SH-SY5Y (cell line): ENCODE data around the gene OPCML.

Experiments used
- GATA2 ChIP-seq: IDR thresholded peaks from 2 replicates; pipeline ENCODE4 v1.6.1; 2011; ENCODE audit warnings: mild to moderate bottlenecking, low read depth, low read length
- GATA3 ChIP-seq: IDR thresholded peaks from 2 replicates; pipeline ENCODE4 v1.6.1; 2011; ENCODE audit warnings: low read depth, mild to moderate bottlenecking, low read length, moderate library complexity

GRCh38 chr11:133291780-133292179 lies 240.5 kb downstream of the OPCML start:
- TF ChIP-seq GATA2, result no peak
- TF ChIP-seq GATA3, result no peak
